Transverse colon (tissue), 3 donors: Measurements from ENCODE around the gene MRPS10.

Experiments
- POLR2A ChIP-seq: fragments of 450-650 bp; IDR thresholded peaks from one replicate; pipeline ENCODE4 v1.6.1; 2016; ENCODE audit warnings: antibody characterized with exemption, mild to moderate bottlenecking, moderate library complexity
- TF ChIP-seq, protein P1 (sequence below), 5 experiments: fragments of 200-600 bp in 3 of 5; fragments of 450-650 bp in 2 of 5; sonication (generic) in 3 of 5; IDR thresholded peaks; 1 replicate in 2 of 5; 2 replicates in 3 of 5; pipeline ENCODE4 v1.5.1; 2016 to 2017; ENCODE audit warnings: antibody characterized with exemption in 5 of 5, inconsistent platforms in 3 of 5, mild to moderate bottlenecking in 2 of 5, moderate library complexity in 1 of 5

DNA sequence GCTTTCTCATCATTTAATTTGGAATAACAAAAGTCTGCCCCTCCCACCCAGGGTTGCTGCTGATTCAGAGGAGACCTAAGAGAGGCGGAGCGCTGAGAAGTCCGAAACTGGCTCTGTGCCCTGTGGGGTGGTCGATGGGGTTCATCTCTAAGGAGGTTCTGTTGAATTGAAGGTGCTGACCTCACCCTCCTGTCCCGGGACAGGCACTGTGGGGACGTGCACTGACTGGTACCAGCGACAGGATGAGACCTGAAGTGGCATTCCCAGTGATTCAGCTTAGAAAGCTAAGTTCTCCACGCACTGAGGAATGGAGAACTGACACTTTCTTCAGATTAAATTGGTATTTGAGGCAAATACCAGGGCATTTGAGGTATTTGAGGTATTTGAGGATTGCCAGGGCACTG is 24.2 kb downstream of the MRPS10 start:
- TF ChIP-seq, protein P1, sequence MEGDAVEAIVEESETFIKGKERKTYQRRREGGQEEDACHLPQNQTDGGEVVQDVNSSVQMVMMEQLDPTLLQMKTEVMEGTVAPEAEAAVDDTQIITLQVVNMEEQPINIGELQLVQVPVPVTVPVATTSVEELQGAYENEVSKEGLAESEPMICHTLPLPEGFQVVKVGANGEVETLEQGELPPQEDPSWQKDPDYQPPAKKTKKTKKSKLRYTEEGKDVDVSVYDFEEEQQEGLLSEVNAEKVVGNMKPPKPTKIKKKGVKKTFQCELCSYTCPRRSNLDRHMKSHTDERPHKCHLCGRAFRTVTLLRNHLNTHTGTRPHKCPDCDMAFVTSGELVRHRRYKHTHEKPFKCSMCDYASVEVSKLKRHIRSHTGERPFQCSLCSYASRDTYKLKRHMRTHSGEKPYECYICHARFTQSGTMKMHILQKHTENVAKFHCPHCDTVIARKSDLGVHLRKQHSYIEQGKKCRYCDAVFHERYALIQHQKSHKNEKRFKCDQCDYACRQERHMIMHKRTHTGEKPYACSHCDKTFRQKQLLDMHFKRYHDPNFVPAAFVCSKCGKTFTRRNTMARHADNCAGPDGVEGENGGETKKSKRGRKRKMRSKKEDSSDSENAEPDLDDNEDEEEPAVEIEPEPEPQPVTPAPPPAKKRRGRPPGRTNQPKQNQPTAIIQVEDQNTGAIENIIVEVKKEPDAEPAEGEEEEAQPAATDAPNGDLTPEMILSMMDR (IDR thresholded peaks at IDR 0.05): no peak
- no peak for TF ChIP-seq POLR2A
